H1 (cell line): ENCODE measurements around the gene SOX10. TPM values are rescaled to one million over a fixed set of nuclear protein-coding genes. Genes with fewer than 3 reads are reported as not detected.

ENCODE experiments used
- ASH2L ChIP-seq: fragments of 200-600, 300-600 bp; sonication (generic); IDR thresholded peaks from one replicate; pipeline ENCODE4 v1.7.1; 2017; ENCODE audit warnings: low read length
- BACH1 ChIP-seq: IDR thresholded peaks from 2 replicates; pipeline ENCODE4 v1.6.1; 2012; ENCODE audit warnings: low read length, improper control_type of control experiment
- CREB1 ChIP-seq: IDR thresholded peaks from 2 replicates; pipeline ENCODE4 v1.6.1; 2012; ENCODE audit warnings: inconsistent platforms
- HDAC6 ChIP-seq: IDR thresholded peaks from one replicate; pipeline ENCODE4 v1.7.1; 2012; ENCODE audit warnings: low read depth, mild to moderate bottlenecking, inconsistent platforms, low read length, moderate library complexity
- KDM4A ChIP-seq: IDR thresholded peaks from one replicate; pipeline ENCODE4 v1.7.1; 2012; ENCODE audit warnings: low read depth, mild to moderate bottlenecking, moderate library complexity, low read length, inconsistent platforms; ENCODE audit not compliant: severe bottlenecking
- KDM5A ChIP-seq: fragments of 200-600 bp; IDR thresholded peaks from 2 replicates; pipeline ENCODE4 v1.7.1; 2012; ENCODE audit warnings: mild to moderate bottlenecking, low read length, inconsistent platforms, mixed read lengths
- NRF1 ChIP-seq: IDR thresholded peaks from 2 replicates; pipeline ENCODE4 v1.6.1; 2011; ENCODE audit warnings: mild to moderate bottlenecking, low read depth, low read length, improper control_type of control experiment
- POLR2AphosphoS5 ChIP-seq: IDR thresholded peaks from 2 replicates; pipeline ENCODE4 v1.6.1; 2011; ENCODE audit warnings: low read depth, low read length
- POU5F1 ChIP-seq: IDR thresholded peaks from 2 replicates; pipeline ENCODE4 v1.6.1; 2011; ENCODE audit warnings: low read depth, mild to moderate bottlenecking, low read length, moderate library complexity
- SIN3A ChIP-seq, 2 experiments: IDR thresholded peaks in 1 of 2; conservative IDR thresholded peaks in 1 of 2; 2 replicates each; pipeline ENCODE4 v1.6.1; 2011 to 2012; ENCODE audit warnings: low read length in 2 of 2, improper control_type of control experiment in 1 of 2, low read depth in 1 of 2, mild to moderate bottlenecking in 1 of 2
- SRF ChIP-seq: IDR thresholded peaks from 2 replicates; pipeline ENCODE4 v1.6.1; 2011; ENCODE audit warnings: mild to moderate bottlenecking, low read depth, low read length, moderate library complexity
- TAF1 ChIP-seq: IDR thresholded peaks from 2 replicates; pipeline ENCODE4 v1.6.1; 2011; ENCODE audit warnings: mild to moderate bottlenecking, low read depth, low read length
- polyA plus RNA-seq, 7 experiments: library from polyadenylated mRNA; depleted of rRNA in 3 of 7; stranded (reverse) in 5 of 7; unstranded in 2 of 7; fragments of >200 nt in 5 of 7; fragments of 200-250 nt in 2 of 7; gene quantifications; 1 replicate in 5 of 7; 2 replicates in 1 of 7; 4 replicates in 1 of 7; pipeline versions ENCODE4 v1.2.1 to v1.2.3, GENCODE V29; 2011 to 2013; ENCODE audit warnings: missing spikeins in 2 of 7, mixed read lengths in 2 of 7
- total RNA-seq: library from RNA; stranded (reverse); fragmentation: NEBNext Ultra II Directional; extraction: Animal tissue kit (Norgen Biotek cat#: 25700); gene quantifications from 2 replicates; pipeline ENCODE4 v1.2.1, GENCODE V29; 2021

The SOX10 gene
- total and polyA plus RNA-seq, 2 of the 8 experiments (the other 6 are each of a cell fraction or from before 2014, with no cell fraction given): 2.7 TPM

GRCh38 chr22:37953437-37954179, 30.7 kb downstream of the SOX10 start, which contains the start of the genes C22orf23 and POLR2F (continued):
- TF ChIP-seq TAF1 (peak; percentile 70), POU5F1 (no peak), ASH2L (peak; percentile 58), KDM4A (peak; percentile 87), SIN3A (conservative IDR thresholded peaks at IDR 0.05 in 1 of 2, IDR thresholded peaks at IDR 0.05 in 1 of 2; ENCODE audit: low read depth in 1 of 2, low read length in 2 of 2) (peak in 1 of 2 experiments; percentile 95; a peak in 2 of 4 replicates), SRF (0 out of 2 replicates have a peak, but pooled peaks have one; percentile 11), POLR2AphosphoS5 (peak; percentile 71), NRF1 (peak; percentile 68), CREB1 (peak; percentile 88), BACH1 (peak; percentile 49; the same call in 1 of the 2 replicates), HDAC6 (no peak), KDM5A (no peak)
